C4-2B (cell line): ENCODE measurements around the gene RBM18.

Experiments
- ZFX ChIP-seq: fragments of 450-650 bp; IDR thresholded peaks from 2 replicates; pipeline ENCODE4 v1.6.1; 2017
- TF ChIP-seq, protein P1 (sequence below): fragments of 450-650 bp; conservative IDR thresholded peaks from 2 replicates; pipeline ENCODE4 v1.5.1; 2017; ENCODE audit warnings: mild to moderate bottlenecking

DNA sequence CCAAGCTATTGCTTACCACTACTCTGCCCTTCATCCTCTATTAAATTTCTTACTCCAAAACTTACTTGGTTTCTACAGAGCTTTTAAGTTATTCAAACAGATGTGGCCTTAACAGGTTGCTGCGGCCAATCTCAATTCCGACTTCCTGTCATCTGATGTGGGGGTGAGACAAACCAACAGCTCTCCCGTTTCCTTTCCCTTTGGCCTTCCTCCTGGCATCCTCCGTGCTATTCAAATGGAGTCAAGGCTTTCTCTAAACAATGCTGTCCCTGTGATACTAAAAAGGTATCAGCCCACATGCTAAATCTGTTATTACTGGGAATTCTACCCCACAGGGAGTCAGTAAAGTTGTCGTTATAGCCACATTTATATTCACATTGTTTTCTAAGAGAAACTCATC lies 11.8 kb downstream of the RBM18 start:
- TF ChIP-seq, protein P1, sequence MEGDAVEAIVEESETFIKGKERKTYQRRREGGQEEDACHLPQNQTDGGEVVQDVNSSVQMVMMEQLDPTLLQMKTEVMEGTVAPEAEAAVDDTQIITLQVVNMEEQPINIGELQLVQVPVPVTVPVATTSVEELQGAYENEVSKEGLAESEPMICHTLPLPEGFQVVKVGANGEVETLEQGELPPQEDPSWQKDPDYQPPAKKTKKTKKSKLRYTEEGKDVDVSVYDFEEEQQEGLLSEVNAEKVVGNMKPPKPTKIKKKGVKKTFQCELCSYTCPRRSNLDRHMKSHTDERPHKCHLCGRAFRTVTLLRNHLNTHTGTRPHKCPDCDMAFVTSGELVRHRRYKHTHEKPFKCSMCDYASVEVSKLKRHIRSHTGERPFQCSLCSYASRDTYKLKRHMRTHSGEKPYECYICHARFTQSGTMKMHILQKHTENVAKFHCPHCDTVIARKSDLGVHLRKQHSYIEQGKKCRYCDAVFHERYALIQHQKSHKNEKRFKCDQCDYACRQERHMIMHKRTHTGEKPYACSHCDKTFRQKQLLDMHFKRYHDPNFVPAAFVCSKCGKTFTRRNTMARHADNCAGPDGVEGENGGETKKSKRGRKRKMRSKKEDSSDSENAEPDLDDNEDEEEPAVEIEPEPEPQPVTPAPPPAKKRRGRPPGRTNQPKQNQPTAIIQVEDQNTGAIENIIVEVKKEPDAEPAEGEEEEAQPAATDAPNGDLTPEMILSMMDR, result no peak
- no peak for TF ChIP-seq ZFX
